NCI-H1417 treated with DMSO at 0.1 percent for 48 hours (cell line): Measurements from ENCODE around the gene TRAPPC10.
"Not testable (repeated sequence)": the region's sequence is repeated elsewhere in the genome, so short reads cannot be mapped to it uniquely, and the experiment has no call there.

ENCODE experiments used
- DNase-seq: peaks from one replicate; lab custom pipeline; 2025; lab: John Stamatoyannopoulos, UW

The TRAPPC10 gene

DNA sequence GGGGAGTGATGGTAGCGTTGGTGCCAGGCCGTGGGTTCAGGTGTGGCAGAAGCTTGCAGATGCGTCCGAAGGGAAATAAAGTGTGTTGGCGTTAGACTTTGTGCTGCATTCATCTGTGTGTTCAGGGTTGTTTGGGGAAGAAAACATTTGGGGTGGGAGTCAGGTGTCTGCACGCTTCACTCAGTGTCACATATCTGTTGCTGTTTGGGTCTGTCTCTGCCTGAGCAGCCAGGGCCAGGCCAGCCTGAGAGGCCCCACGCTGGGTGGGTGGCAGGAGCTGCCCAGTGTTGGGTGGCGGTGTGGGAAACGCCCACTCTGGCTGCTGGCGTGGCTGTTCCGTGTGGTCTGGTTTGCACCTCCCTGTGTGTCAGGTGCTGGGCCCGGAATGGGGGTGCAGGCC, 133.5 kb downstream of the TRAPPC10 start:
- not testable (repeated sequence) for DNase-seq

DNA sequence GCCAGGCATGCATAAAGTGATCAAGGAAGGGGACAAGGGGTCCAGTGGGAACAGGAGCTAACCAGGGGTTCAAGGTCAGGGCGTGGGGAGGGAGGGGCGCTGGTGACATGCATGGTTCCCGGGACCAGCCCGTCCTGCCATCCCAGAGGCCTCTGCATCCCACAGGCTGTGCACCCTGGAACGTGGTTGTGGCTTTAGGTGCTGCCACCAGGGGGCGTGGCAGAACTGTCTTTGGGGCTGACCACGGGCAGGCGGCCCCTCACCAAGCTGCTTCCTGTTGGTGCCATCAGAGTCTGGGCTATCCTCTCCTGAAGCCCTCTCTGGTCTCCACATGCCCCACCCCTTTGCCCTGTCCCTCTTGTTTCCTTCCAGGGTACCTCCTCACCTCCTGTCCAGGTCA, 135.0 kb downstream of the TRAPPC10 start:
- not testable (repeated sequence) for DNase-seq

DNA sequence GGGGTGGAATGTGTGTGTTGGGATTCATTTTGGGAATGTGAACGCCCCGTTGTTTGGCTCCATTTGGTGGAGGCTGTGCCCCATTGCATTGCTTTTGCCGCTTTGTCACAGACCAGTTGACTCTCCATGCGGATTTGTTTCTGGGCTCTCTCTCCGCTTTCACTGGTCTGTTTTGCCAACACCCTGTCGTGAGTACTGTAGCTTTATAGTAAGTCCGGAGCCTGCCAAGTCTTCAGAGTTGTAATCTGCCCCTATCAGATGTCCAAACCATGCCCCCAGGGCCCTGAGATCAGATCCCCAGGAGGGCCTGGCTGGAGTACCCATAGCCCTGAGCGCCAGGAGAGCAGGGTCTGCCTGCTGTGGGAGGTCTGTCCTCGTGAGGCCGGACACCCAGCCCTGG, 138.1 kb downstream of the TRAPPC10 start:
- DNase-seq = not testable (repeated sequence)

DNA sequence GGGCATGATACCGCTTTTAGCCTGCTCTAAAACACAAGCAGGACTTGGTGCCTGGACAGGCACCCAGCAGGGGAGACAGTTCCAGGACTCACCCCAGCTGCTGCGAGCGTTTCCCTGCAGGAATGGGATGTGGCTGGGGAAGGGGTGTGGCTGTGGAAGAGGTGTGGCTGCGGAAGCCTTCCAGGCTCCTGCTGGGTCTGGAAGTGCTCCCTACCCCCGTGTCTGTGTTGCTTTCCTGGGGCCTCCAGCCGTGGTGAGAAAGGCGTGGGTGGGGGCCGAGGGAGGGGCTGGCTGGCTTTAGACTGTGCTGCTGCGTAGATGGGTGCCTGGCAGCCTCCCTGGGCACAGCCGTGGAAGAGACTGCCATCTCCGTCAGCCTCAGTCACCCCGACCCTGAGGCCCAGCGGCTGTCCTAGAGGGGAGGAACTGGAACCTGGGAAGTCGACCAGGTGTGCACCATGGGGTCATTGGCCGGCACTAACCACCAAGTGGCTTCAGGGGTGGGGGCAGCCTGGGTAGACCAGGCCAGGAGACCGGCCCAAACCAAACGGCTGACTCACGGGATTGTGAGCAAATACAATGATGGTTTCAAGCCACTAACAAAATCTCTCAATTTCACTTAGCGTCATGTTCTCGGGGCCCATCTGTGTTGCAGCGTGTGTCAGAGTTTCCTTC, 141.2 kb downstream of the TRAPPC10 start:
- DNase-seq = not testable (repeated sequence)

DNA sequence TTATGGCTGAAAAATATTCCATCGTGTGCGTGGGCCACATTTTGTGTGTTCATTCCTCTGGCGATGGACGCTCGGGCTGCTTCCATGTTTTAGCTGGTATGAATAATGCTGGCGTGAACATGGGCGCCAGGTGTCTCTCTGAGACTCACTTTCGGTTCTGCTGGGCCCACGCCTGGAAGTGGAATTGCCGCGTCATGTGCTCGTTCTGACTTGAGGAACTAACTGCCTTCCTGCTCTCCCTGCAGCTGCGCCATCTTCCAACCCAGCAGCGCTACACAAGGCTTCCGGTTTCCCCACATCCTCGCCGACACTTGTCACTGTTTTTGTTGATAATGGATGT, 141.8 kb downstream of the TRAPPC10 start:
- not testable (repeated sequence) for DNase-seq

DNA sequence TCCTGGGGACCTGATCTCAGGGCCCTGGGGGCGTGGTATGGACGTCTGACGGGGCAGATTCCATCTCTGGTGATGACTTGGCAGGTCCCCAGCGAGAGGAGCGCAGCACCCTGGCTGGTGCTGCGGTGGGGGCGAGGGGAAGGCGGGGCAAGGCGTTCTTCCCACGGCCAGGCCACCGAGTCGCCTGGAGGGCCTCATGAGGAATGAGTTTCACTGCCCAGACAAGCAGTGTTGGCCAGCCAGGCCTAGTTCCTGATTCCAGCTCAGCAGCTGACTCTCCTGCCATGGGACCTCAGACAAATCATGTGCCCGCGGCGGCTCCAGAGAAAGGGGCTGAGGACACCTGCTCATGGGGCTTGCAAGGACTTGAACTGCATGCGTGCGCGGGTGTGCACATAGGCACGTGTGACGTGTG, 142.7 kb downstream of the TRAPPC10 start:
- DNase-seq = not testable (repeated sequence)

DNA sequence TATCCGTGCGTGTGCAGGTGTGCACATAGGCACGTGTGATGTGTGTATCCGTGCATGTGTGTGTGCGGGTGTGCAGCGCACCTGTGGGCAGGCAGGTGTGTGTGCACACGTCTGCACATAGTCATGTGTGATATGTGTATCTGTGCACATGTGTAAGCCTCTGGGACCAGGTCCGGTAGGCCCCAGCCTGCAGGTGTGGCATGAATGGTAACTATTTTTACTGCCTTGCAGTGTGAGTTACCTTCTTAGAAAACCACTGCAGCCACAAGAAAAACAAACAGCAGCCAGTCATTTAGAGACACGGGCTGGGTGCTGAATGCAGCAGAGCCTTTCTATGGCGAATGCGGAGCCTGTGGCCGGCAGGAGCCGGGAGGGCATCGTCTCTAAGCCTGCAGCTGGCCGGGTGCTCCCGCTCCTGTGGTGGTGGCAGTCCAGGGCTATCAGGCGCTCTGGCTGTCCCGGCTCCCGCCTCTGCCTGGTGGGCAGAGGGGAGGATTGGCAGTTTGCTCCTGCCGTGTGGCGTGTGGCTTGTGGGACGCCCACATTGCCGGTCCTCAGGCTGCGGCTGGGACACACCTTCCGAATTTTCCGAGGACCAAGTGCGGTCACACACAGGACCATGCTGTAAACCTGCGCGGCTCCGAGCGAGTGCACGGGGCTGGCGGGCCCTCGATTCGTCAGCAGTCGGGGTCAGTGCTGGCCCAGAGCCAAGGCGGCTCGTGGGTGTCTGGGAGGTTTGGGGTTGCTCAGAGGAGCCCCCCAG, 143.3 kb downstream of the TRAPPC10 start:
- not testable (repeated sequence) for DNase-seq

DNA sequence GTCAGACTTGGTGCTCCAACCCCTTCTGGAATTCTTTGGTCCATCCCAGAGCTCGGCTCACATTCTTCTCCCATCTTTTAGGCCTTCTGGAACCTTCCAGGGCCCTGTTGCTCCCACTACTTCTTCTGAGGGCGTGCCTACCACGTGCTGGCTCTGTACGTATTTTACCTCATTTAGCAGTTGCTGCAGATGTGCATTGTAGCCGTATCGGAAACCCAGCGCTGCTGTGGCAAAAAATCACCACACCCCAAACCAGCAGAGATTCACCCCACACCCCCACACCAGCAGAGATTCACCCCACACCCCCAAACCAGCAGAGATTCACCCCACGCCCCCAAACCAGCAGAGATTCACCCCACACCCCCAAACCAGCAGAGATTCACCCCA, 143.9 kb downstream of the TRAPPC10 start:
- DNase-seq = not testable (repeated sequence)
